HepG2 (cell line): ENCODE data around the gene DNAJB11. TPM values are rescaled to one million over a fixed set of nuclear protein-coding genes. Genes with fewer than 3 reads are reported as not detected.

Experiments
- JUNB ChIP-seq: sonication (generic); formaldehyde crosslinking; IDR thresholded peaks from 2 replicates; pipeline ENCODE4 v1.8.0; 2022; ENCODE audit warnings: missing genetic modification reagents, mild to moderate bottlenecking, borderline replicate concordance
- REL ChIP-seq: sonication (generic); formaldehyde crosslinking; conservative IDR thresholded peaks from 2 replicates; pipeline ENCODE4 v1.8.0; 2022; ENCODE audit warnings: mild to moderate bottlenecking, missing genetic modification reagents, moderate library complexity
- ZNF232 ChIP-seq: sonication (generic); formaldehyde crosslinking; IDR thresholded peaks from 2 replicates; pipeline ENCODE4 v1.4.0; 2020; ENCODE audit warnings: missing genetic modification reagents, borderline replicate concordance
- ZNF335 ChIP-seq: sonication (generic); formaldehyde crosslinking; IDR thresholded peaks from 2 replicates; pipeline ENCODE4 v1.4.0; 2020; ENCODE audit warnings: missing genetic modification reagents
- ZNF556 ChIP-seq: sonication (generic); formaldehyde crosslinking; IDR thresholded peaks from 2 replicates; pipeline ENCODE4 v1.4.0; 2020; ENCODE audit warnings: mild to moderate bottlenecking, missing genetic modification reagents, borderline replicate concordance
- polyA plus RNA-seq, 8 experiments: library from polyadenylated mRNA; depleted of rRNA in 3 of 8; stranded (reverse) in 7 of 8; unstranded in 1 of 8; fragments of >200 nt; fragmentation: Illumina TruSeq in 4 of 8; extraction: Trizol in 4 of 8; gene quantifications; 2 replicates each; pipeline versions ENCODE4 v1.2.1 to v1.2.3, GENCODE V29; 2011 to 2016; ENCODE audit warnings: low read depth in 4 of 8, missing spikeins in 1 of 8, mixed read lengths in 1 of 8; ENCODE audit not compliant: insufficient read depth in 1 of 8
- total RNA-seq, 5 experiments: library from RNA; depleted of rRNA; stranded (reverse); fragments of >200 nt; fragmentation: Illumina TruSeq; extraction: Trizol; gene quantifications; 2 replicates each; pipeline ENCODE4 v1.2.3, GENCODE V29; 2016; ENCODE audit warnings: low read depth in 1 of 5
- TF ChIP-seq, protein P1 (sequence below): sonication (generic); formaldehyde crosslinking; IDR thresholded peaks from 2 replicates; pipeline ENCODE4 v1.9.0; 2021; ENCODE audit warnings: mild to moderate bottlenecking, missing genetic modification reagents
- TF ChIP-seq, protein P2 (sequence below): sonication (generic); formaldehyde crosslinking; IDR thresholded peaks from 2 replicates; pipeline ENCODE4; 2020; ENCODE audit warnings: missing genetic modification reagents, mild to moderate bottlenecking, borderline replicate concordance
- TF ChIP-seq, protein P3 (sequence below): sonication (generic); formaldehyde crosslinking; IDR thresholded peaks from 2 replicates; pipeline ENCODE4 v1.4.0; 2020; ENCODE audit warnings: missing genetic modification reagents; ENCODE audit errors: not compliant biosample characterization
- TF ChIP-seq, protein P4 (sequence below): sonication (generic); formaldehyde crosslinking; IDR thresholded peaks from 2 replicates; pipeline ENCODE4 v1.5.0; 2020; ENCODE audit warnings: missing genetic modification reagents
- TF ChIP-seq, protein P5 (sequence below): sonication (generic); formaldehyde crosslinking; IDR thresholded peaks from 2 replicates; pipeline ENCODE4 v1.4.0; 2020; ENCODE audit warnings: missing genetic modification reagents
- TF ChIP-seq, protein P6 (sequence below): sonication (generic); formaldehyde crosslinking; conservative IDR thresholded peaks from 2 replicates; pipeline ENCODE4 v1.4.0; 2020; ENCODE audit warnings: missing genetic modification reagents

DNAJB11 gene
- total and polyA plus RNA-seq, 2 of the 13 experiments (the other 11 are each of a cell fraction or from before 2014, with no cell fraction given) = 41.0 to 132 TPM

DNA sequence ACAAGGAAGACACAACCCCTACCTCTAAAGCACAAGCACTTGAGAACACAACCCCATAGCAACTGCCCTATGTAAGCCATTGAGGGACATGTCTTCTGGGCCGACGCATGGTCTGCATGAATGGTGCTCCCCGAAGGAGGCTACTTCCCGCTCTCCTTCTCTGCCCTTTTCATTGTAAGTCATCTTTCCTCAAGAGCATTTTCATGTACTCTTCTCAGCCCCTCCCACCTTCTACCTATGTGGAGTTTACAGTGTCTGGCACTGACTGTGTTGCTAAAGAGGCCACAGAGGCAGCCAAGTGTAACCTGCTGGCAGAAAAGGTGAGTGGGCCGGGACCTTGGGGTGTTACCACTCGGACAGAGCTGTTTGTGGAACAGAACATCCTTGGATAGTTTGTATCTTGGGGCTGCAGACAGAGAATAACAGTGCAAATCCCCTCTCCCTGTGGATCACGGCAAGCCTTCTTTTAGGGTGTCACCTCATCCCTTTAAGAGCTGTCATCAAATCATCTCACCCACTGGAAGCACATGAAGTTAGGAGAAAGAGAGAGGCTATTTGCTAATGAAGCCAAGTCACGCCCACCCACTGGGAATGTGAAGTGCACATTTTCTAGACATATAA lies 47.9 kb downstream of the DNAJB11 start (continued):
- TF ChIP-seq, protein P1, sequence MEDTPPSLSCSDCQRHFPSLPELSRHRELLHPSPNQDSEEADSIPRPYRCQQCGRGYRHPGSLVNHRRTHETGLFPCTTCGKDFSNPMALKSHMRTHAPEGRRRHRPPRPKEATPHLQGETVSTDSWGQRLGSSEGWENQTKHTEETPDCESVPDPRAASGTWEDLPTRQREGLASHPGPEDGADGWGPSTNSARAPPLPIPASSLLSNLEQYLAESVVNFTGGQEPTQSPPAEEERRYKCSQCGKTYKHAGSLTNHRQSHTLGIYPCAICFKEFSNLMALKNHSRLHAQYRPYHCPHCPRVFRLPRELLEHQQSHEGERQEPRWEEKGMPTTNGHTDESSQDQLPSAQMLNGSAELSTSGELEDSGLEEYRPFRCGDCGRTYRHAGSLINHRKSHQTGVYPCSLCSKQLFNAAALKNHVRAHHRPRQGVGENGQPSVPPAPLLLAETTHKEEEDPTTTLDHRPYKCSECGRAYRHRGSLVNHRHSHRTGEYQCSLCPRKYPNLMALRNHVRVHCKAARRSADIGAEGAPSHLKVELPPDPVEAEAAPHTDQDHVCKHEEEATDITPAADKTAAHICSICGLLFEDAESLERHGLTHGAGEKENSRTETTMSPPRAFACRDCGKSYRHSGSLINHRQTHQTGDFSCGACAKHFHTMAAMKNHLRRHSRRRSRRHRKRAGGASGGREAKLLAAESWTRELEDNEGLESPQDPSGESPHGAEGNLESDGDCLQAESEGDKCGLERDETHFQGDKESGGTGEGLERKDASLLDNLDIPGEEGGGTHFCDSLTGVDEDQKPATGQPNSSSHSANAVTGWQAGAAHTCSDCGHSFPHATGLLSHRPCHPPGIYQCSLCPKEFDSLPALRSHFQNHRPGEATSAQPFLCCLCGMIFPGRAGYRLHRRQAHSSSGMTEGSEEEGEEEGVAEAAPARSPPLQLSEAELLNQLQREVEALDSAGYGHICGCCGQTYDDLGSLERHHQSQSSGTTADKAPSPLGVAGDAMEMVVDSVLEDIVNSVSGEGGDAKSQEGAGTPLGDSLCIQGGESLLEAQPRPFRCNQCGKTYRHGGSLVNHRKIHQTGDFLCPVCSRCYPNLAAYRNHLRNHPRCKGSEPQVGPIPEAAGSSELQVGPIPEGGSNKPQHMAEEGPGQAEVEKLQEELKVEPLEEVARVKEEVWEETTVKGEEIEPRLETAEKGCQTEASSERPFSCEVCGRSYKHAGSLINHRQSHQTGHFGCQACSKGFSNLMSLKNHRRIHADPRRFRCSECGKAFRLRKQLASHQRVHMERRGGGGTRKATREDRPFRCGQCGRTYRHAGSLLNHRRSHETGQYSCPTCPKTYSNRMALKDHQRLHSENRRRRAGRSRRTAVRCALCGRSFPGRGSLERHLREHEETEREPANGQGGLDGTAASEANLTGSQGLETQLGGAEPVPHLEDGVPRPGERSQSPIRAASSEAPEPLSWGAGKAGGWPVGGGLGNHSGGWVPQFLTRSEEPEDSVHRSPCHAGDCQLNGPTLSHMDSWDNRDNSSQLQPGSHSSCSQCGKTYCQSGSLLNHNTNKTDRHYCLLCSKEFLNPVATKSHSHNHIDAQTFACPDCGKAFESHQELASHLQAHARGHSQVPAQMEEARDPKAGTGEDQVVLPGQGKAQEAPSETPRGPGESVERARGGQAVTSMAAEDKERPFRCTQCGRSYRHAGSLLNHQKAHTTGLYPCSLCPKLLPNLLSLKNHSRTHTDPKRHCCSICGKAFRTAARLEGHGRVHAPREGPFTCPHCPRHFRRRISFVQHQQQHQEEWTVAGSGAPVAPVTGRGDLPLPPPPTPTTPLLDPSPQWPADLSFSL (CRISPR knock-in tag) = peak; percentile 40; the same call in 1 of the 2 replicates
- TF ChIP-seq ZNF556 (CRISPR knock-in tag) (peak; percentile 23; the same call in 1 of the 2 replicates), REL (CRISPR knock-in tag) (peak; percentile 55; the same call in 1 of the 2 replicates), JUNB (CRISPR knock-in tag) (no peak; the same call in 1 of the 2 replicates), ZNF335 (no peak), ZNF232 (CRISPR knock-in tag) (no peak)
- TF ChIP-seq, protein P2, sequence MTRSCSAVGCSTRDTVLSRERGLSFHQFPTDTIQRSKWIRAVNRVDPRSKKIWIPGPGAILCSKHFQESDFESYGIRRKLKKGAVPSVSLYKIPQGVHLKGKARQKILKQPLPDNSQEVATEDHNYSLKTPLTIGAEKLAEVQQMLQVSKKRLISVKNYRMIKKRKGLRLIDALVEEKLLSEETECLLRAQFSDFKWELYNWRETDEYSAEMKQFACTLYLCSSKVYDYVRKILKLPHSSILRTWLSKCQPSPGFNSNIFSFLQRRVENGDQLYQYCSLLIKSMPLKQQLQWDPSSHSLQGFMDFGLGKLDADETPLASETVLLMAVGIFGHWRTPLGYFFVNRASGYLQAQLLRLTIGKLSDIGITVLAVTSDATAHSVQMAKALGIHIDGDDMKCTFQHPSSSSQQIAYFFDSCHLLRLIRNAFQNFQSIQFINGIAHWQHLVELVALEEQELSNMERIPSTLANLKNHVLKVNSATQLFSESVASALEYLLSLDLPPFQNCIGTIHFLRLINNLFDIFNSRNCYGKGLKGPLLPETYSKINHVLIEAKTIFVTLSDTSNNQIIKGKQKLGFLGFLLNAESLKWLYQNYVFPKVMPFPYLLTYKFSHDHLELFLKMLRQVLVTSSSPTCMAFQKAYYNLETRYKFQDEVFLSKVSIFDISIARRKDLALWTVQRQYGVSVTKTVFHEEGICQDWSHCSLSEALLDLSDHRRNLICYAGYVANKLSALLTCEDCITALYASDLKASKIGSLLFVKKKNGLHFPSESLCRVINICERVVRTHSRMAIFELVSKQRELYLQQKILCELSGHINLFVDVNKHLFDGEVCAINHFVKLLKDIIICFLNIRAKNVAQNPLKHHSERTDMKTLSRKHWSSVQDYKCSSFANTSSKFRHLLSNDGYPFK = no peak
- TF ChIP-seq, protein P3, sequence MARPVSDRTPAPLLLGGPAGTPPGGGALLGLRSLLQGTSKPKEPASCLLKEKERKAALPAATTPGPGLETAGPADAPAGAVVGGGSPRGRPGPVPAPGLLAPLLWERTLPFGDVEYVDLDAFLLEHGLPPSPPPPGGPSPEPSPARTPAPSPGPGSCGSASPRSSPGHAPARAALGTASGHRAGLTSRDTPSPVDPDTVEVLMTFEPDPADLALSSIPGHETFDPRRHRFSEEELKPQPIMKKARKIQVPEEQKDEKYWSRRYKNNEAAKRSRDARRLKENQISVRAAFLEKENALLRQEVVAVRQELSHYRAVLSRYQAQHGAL (CRISPR knock-in tag) = peak; percentile 15
- TF ChIP-seq, protein P4, sequence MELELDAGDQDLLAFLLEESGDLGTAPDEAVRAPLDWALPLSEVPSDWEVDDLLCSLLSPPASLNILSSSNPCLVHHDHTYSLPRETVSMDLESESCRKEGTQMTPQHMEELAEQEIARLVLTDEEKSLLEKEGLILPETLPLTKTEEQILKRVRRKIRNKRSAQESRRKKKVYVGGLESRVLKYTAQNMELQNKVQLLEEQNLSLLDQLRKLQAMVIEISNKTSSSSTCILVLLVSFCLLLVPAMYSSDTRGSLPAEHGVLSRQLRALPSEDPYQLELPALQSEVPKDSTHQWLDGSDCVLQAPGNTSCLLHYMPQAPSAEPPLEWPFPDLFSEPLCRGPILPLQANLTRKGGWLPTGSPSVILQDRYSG = no peak
- TF ChIP-seq, protein P5, sequence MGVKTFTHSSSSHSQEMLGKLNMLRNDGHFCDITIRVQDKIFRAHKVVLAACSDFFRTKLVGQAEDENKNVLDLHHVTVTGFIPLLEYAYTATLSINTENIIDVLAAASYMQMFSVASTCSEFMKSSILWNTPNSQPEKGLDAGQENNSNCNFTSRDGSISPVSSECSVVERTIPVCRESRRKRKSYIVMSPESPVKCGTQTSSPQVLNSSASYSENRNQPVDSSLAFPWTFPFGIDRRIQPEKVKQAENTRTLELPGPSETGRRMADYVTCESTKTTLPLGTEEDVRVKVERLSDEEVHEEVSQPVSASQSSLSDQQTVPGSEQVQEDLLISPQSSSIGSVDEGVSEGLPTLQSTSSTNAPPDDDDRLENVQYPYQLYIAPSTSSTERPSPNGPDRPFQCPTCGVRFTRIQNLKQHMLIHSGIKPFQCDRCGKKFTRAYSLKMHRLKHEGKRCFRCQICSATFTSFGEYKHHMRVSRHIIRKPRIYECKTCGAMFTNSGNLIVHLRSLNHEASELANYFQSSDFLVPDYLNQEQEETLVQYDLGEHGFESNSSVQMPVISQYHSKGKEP (CRISPR knock-in tag) = no peak
- TF ChIP-seq, protein P6, sequence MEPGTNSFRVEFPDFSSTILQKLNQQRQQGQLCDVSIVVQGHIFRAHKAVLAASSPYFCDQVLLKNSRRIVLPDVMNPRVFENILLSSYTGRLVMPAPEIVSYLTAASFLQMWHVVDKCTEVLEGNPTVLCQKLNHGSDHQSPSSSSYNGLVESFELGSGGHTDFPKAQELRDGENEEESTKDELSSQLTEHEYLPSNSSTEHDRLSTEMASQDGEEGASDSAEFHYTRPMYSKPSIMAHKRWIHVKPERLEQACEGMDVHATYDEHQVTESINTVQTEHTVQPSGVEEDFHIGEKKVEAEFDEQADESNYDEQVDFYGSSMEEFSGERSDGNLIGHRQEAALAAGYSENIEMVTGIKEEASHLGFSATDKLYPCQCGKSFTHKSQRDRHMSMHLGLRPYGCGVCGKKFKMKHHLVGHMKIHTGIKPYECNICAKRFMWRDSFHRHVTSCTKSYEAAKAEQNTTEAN (CRISPR knock-in tag) = no peak
